DMS 273 (cell line): Measurements from ENCODE around the gene SLC38A11.

ENCODE experiments used
- DNase-seq: peaks from one replicate; lab custom pipeline; 2025; ENCODE audit not compliant: unreplicated experiment; lab: John Stamatoyannopoulos, UW

Gene SLC38A11

GRCh38 chr2:164917296-164917903 lies 37.9 kb downstream of the SLC38A11 start:
- peak; percentile 79 for DNase-seq

- no peak for DNase-seq
These were observed 39.8 kb downstream of the SLC38A11 start for GRCh38 chr2:164915566-164915965.

GRCh38 chr2:164913640-164914350 lies 41.5 kb downstream of the SLC38A11 start:
- peak; percentile 69 for DNase-seq

- DNase-seq: no peak
These were observed 42.3 kb downstream of the SLC38A11 start for GRCh38 chr2:164913011-164913410.

- no peak for DNase-seq
These were observed 43.5 kb downstream of the SLC38A11 start for GRCh38 chr2:164911832-164912231.

- peak; percentile 95 for DNase-seq
These were observed 45.0 kb downstream of the SLC38A11 start for GRCh38 chr2:164910101-164910899.

GRCh38 chr2:164906947-164907346 lies 48.4 kb downstream of the SLC38A11 start:
- DNase-seq: no peak

GRCh38 chr2:164905307-164905706 lies 50.0 kb downstream of the SLC38A11 start:
- DNase-seq: no peak

GRCh38 chr2:164903951-164904350 lies 51.4 kb downstream of the SLC38A11 start:
- DNase-seq: peak; percentile 92

GRCh38 chr2:164903204-164903603 lies 52.1 kb downstream of the SLC38A11 start:
- DNase-seq: peak; percentile 93

GRCh38 chr2:164899121-164899520 lies 56.2 kb downstream of the SLC38A11 start:
- DNase-seq: no peak

- peak; percentile 66 for DNase-seq
These were observed 56.9 kb downstream of the SLC38A11 start for GRCh38 chr2:164898475-164898874.

- DNase-seq: no peak
These were observed 57.7 kb downstream of the SLC38A11 start for GRCh38 chr2:164897469-164898260.

- peak; percentile 84 for DNase-seq
These were observed 58.5 kb downstream of the SLC38A11 start for GRCh38 chr2:164896634-164897355.

- no peak for DNase-seq
These were observed 59.1 kb downstream of the SLC38A11 start for GRCh38 chr2:164896226-164896625.

- no peak for DNase-seq
These were observed 63.9 kb downstream of the SLC38A11 start for GRCh38 chr2:164891460-164891859.

GRCh38 chr2:164890544-164890943 lies 64.8 kb downstream of the SLC38A11 start:
- DNase-seq: peak; percentile 95

GRCh38 chr2:164888592-164888991 lies 66.7 kb downstream of the SLC38A11 start:
- no peak for DNase-seq

- no peak for DNase-seq
These were observed 67.7 kb downstream of the SLC38A11 start for GRCh38 chr2:164887434-164888144.

GRCh38 chr2:164882276-164882675 lies 73.0 kb downstream of the SLC38A11 start:
- DNase-seq: no peak
